ENCODE measurements around the gene ZNF579.

The ZNF579 gene

DNA sequence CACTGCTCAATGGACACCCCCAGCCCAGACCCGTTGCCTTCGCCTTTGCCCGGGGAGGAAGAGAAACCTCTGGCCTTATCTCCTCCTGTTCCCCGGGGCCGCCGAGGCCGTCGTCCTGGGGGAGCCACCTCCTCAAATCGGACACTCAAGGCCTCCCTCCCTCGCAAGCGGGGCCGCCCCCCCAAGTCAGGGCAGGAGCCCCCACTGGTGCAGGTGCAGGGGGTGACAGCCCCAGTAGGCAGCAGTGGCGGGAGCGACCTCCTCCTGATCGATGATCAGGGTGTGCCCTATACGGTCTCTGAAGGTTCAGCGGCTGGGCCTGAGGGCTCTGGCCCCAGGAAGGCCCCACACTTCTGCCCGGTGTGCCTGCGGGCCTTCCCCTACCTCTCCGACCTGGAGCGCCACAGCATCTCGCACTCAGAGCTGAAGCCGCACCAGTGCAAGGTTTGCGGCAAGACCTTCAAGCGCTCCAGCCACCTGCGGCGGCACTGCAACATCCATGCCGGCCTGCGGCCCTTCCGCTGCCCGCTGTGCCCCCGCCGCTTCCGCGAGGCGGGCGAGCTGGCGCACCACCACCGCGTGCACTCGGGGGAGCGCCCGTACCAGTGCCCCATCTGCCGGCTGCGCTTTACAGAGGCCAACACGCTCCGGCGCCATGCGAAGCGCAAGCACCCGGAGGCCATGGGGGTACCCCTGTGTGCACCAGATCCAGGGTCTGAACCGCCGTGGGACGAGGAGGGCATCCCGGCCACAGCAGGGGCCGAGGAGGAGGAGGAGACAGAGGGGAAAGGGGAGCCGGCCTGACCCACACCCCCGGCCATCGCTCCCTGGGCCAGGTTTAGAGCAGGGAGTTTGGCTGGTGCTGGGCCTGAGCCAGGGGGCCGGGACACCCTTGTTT lies 21.7 kb upstream of the ZNF579 start:
- Histone ChIP-seq H3K4me3 (ENCODE audit: insufficient read depth, low read depth, low read length, poor library complexity, severe bottlenecking) (no peak overlapping the region), H3K27ac (ENCODE audit: insufficient read depth, low read length, poor library complexity, severe bottlenecking) (no peak overlapping the region), H3K4me1 (ENCODE audit: control insufficient read depth, insufficient read depth, low read length, poor library complexity, severe bottlenecking) (peaks cover 19% of the 10 kb centered on the region)

DNA sequence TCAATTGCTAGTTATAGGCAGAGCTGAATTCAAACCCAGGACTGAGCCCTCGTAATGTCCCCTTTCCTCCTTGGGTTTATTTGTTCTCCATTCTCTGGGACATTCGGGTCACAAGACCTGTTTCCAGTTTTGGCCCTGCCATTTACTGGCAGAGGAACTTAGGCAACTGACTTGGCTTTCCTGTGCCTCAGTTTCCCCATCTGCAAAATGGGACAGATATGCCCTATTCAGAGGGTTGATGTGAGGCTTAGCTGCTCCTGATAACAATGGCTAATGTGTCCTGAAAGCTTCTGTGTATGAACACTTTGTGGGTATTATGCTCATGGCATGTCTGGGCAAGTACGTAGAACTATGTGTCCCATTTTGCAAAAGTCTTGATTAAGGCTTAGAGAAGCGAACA lies 20.4 kb upstream of the ZNF579 start:
- peak overlapping the region; percentile 92 for H3K27ac ChIP-seq (ENCODE audit: insufficient read depth, low read length, poor library complexity, severe bottlenecking)

More for the DNA sequence above, 21.7 kb upstream of the ZNF579 start:
- no peak for DNase-seq
- H3K9me3 ChIP-seq (ENCODE audit: control insufficient read depth, low read length): no peaks in the 10 kb centered on the region
- H3K27me3 ChIP-seq (replicated peaks; ENCODE audit: control insufficient read depth, insufficient read depth, low read length, poor library complexity, severe bottlenecking): no peaks in the 10 kb centered on the region
- no peaks in the 10 kb centered on the region for H3K36me3 ChIP-seq (ENCODE audit: control insufficient read depth, insufficient read depth, low read length)

GRCh38 chr19:55600662-55601028 lies 20.0 kb upstream of the ZNF579 start:
- no peaks in the 10 kb centered on the region for H3K36me3 ChIP-seq (ENCODE audit: control insufficient read depth, insufficient read depth, low read length)

More for the DNA sequence above, 20.4 kb upstream of the ZNF579 start:
- Histone ChIP-seq H3K9me3 (ENCODE audit: control insufficient read depth, low read length) (no peaks in the 10 kb centered on the region), H3K4me3 (ENCODE audit: insufficient read depth, low read depth, low read length, poor library complexity, severe bottlenecking) (peak overlapping the region; percentile 72), H3K27me3 (replicated peaks; ENCODE audit: control insufficient read depth, insufficient read depth, low read length, poor library complexity, severe bottlenecking) (no peaks in the 10 kb centered on the region), H3K36me3 (ENCODE audit: control insufficient read depth, insufficient read depth, low read length) (no peaks in the 10 kb centered on the region), H3K4me1 (ENCODE audit: control insufficient read depth, insufficient read depth, low read length, poor library complexity, severe bottlenecking) (peaks cover 13% of the 10 kb centered on the region)
- no peak for DNase-seq

DNA sequence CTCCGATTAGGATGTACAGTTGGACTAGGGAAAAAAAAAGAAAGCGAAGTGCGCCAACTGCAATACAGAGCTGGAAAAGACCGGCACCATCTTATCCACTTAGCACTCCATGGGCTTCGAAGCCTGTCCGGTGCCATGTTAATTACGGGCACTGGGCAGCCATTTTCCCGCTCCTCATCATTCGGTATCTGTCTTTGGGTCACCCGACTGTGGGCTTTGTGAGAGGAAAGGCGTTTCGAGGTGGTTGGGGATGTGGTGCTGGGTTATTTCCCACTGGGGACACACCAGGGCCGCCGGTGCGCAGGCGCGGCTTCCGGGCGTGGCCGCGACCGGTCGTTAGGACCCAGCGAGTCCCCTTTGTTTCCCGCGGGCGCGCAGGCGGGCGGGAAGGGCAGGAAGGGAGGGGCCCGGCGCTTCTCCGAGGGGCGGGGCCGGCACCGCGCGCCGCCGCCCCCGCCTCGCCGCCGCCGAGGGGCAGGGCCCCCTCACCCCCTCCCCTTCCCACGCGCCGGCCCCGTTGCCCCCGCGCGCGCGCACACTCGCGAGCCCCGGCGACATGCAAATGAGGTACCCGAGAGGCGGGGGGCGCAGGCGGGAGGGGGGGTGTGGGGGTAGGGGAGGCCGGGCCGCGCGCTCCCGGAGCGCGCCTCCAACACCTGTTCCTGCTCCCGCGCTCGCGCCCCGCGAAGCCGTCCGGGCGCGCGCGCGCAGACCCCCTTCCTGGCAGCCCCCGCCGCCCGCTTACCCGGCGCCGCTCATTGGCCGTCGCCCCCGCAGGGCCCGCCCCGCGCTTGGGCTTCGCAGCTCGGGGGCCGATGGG lies 19.4 kb upstream of the ZNF579 start, which contains the start of gene ZNF524:
TSS of gene ZNF524 (plus strand) at position 447 of the 820 bp plus-strand sequence. CDS start 1,825 bp downstream, outside the sequence.
- Histone ChIP-seq H3K27me3 (replicated peaks; ENCODE audit: control insufficient read depth, insufficient read depth, low read length, poor library complexity, severe bottlenecking) (no peaks in the 10 kb centered on the region), H3K9me3 (ENCODE audit: control insufficient read depth, low read length) (no peaks in the 10 kb centered on the region), H3K27ac (ENCODE audit: insufficient read depth, low read length, poor library complexity, severe bottlenecking) (peak within 1 kb of the TSS; percentile 92), H3K36me3 (ENCODE audit: control insufficient read depth, insufficient read depth, low read length) (peaks cover 5% of the 10 kb centered on the region), H3K4me1 (ENCODE audit: control insufficient read depth, insufficient read depth, low read length, poor library complexity, severe bottlenecking) (peaks cover 13% of the 10 kb centered on the region), H3K4me3 (ENCODE audit: insufficient read depth, low read depth, low read length, poor library complexity, severe bottlenecking) (peak within 1 kb of the TSS; percentile 72)
- DNase-seq: peak; percentile 70 to 84 (median 79)

More at GRCh38 chr19:55600662-55601028, 20.0 kb upstream of the ZNF579 start:
- Histone ChIP-seq H3K9me3 (ENCODE audit: control insufficient read depth, low read length) (no peaks in the 10 kb centered on the region), H3K27me3 (replicated peaks; ENCODE audit: control insufficient read depth, insufficient read depth, low read length, poor library complexity, severe bottlenecking) (no peaks in the 10 kb centered on the region), H3K4me1 (ENCODE audit: control insufficient read depth, insufficient read depth, low read length, poor library complexity, severe bottlenecking) (peaks cover 13% of the 10 kb centered on the region), H3K4me3 (ENCODE audit: insufficient read depth, low read depth, low read length, poor library complexity, severe bottlenecking) (peak overlapping the region; percentile 72), H3K27ac (ENCODE audit: insufficient read depth, low read length, poor library complexity, severe bottlenecking) (peak overlapping the region; percentile 92)
- DNase-seq: no peak

DNA sequence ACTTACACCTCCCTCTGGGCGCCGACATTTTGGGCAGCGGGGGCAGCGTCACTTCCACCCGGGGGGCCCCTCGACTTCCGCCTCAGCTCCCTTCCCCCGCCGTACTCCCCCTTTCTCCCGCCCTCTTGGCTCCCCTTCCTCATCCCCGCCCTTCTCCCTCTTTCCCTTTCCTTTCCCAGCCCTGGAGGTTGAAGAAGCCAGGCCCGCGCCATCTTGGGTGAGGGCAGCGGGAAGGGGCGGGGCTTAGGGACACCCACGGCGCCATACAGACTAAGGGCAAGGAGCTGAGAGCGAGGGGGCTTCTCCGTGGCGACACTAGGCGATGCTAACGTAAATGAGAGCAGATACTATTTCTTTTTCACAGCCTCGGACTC lies 18.8 kb upstream of the ZNF579 start, which contains the start of gene FIZ1:
TSS of gene FIZ1 (minus strand) at position 50 of the 374 bp plus-strand sequence. CDS start 1,652 bp downstream, outside the sequence.
- Histone ChIP-seq H3K27me3 (replicated peaks; ENCODE audit: control insufficient read depth, insufficient read depth, low read length, poor library complexity, severe bottlenecking) (no peaks in the 10 kb centered on the region), H3K27ac (ENCODE audit: insufficient read depth, low read length, poor library complexity, severe bottlenecking) (peak within 1 kb of the TSS; percentile 92), H3K4me3 (ENCODE audit: insufficient read depth, low read depth, low read length, poor library complexity, severe bottlenecking) (peak within 1 kb of the TSS; percentile 72), H3K4me1 (ENCODE audit: control insufficient read depth, insufficient read depth, low read length, poor library complexity, severe bottlenecking) (peaks cover 8% of the 10 kb centered on the region), H3K36me3 (ENCODE audit: control insufficient read depth, insufficient read depth, low read length) (peaks cover 10% of the 10 kb centered on the region), H3K9me3 (ENCODE audit: control insufficient read depth, low read length) (no peaks in the 10 kb centered on the region)
- DNase-seq: peak; percentile 90 to 96 (median 95)

DNA sequence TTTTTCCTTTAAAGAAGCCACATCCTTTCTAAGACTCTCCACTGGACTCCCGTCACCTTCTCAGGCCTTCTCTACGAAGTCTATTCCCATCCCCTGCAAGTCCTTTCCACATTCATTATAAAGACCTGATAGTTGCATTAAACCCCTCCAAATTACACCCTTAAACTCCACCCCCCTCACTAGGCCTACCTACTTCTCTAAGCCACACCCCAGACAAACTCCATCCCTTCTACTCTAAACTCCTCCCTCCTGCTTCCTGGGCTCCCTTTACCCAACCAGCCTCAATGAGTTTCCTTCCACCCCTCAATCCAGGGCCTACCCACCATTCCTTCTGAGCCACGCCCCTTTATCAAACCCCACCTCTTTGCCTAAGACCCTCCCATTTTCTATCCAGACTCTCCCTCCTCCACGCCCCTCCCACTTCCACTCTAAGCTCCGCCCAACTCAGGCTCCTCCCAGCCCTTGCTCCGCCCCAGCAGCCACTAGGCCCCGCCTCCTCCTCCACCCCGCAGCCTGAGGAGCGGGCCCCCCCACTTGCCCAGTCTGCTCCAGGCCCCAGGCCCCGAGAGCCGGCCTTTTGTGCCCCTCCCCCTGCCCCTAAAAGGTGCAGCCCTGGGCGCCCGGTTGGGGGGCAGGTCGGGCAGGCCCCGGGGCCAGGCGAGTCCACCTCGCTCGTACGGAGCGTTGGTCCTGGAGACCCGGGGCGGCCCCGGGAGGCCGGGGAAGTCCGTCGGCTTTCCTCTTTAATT lies 18.2 kb upstream of the ZNF579 start:
- H3K4me3 ChIP-seq (ENCODE audit: insufficient read depth, low read depth, low read length, poor library complexity, severe bottlenecking): peak overlapping the region; percentile 72
- H3K27ac ChIP-seq (ENCODE audit: insufficient read depth, low read length, poor library complexity, severe bottlenecking): peak overlapping the region; percentile 92
- peaks cover 10% of the 10 kb centered on the region for H3K36me3 ChIP-seq (ENCODE audit: control insufficient read depth, insufficient read depth, low read length)

DNA sequence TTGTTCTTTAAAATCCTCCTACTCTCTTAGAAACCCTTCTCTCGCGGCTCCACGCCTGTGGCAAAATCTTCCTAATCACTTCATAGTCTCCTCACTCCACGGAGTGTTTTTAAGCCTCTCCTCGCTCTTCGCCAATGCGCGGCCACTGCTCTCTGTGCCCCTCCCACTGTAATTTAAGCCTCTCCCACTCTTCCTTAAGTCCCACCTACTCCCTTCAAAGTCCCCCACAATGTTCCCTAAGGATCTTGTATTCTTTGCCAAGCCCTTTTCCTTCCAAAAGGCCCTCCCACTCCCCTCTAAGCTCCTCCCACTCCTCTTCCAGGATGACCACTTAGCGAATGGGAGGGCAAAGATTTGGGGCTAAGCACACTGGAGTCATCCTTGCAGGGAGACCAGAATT lies 17.4 kb upstream of the ZNF579 start:
- Histone ChIP-seq H3K36me3 (ENCODE audit: control insufficient read depth, insufficient read depth, low read length) (peaks cover 10% of the 10 kb centered on the region), H3K27ac (ENCODE audit: insufficient read depth, low read length, poor library complexity, severe bottlenecking) (no peak overlapping the region), H3K4me3 (ENCODE audit: insufficient read depth, low read depth, low read length, poor library complexity, severe bottlenecking) (no peak overlapping the region), H3K27me3 (replicated peaks; ENCODE audit: control insufficient read depth, insufficient read depth, low read length, poor library complexity, severe bottlenecking) (no peaks in the 10 kb centered on the region), H3K4me1 (ENCODE audit: control insufficient read depth, insufficient read depth, low read length, poor library complexity, severe bottlenecking) (peaks cover 7% of the 10 kb centered on the region), H3K9me3 (ENCODE audit: control insufficient read depth, low read length) (no peaks in the 10 kb centered on the region)
- DNase-seq: no peak

More for the DNA sequence above, 18.2 kb upstream of the ZNF579 start:
- H3K9me3 ChIP-seq (ENCODE audit: control insufficient read depth, low read length): no peaks in the 10 kb centered on the region
- H3K27me3 ChIP-seq (replicated peaks; ENCODE audit: control insufficient read depth, insufficient read depth, low read length, poor library complexity, severe bottlenecking): no peaks in the 10 kb centered on the region
- peaks cover 7% of the 10 kb centered on the region for H3K4me1 ChIP-seq (ENCODE audit: control insufficient read depth, insufficient read depth, low read length, poor library complexity, severe bottlenecking)
- peak; percentile 87 to 91 (median 89) for DNase-seq

DNA sequence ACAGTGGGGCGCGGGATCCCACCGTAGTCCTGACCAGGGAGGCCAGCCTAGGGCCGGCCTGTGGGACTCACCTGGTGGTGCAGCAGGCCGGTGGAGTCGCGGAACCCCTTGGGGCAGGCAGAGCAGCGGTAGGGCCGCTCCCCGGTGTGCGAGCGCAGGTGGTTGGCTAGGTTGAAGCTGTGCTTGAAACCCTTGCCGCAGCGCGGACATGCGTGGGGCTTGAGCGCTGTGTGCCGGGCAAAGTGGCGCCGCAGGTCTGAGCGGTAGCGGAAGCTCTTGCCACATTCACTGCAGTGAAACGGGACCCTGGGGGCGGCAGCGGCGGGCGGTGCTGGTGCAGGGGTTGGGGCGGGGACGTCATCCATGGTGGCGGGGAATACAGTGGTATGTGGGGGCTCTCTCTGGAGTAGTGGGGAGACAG lies 16.9 kb upstream of the ZNF579 start:
- Histone ChIP-seq H3K4me3 (ENCODE audit: insufficient read depth, low read depth, low read length, poor library complexity, severe bottlenecking) (no peak overlapping the region), H3K27me3 (replicated peaks; ENCODE audit: control insufficient read depth, insufficient read depth, low read length, poor library complexity, severe bottlenecking) (no peaks in the 10 kb centered on the region), H3K27ac (ENCODE audit: insufficient read depth, low read length, poor library complexity, severe bottlenecking) (no peak overlapping the region), H3K9me3 (ENCODE audit: control insufficient read depth, low read length) (no peaks in the 10 kb centered on the region), H3K4me1 (ENCODE audit: control insufficient read depth, insufficient read depth, low read length, poor library complexity, severe bottlenecking) (peaks cover 7% of the 10 kb centered on the region), H3K36me3 (ENCODE audit: control insufficient read depth, insufficient read depth, low read length) (peaks cover 10% of the 10 kb centered on the region)
- DNase-seq: no peak

DNA sequence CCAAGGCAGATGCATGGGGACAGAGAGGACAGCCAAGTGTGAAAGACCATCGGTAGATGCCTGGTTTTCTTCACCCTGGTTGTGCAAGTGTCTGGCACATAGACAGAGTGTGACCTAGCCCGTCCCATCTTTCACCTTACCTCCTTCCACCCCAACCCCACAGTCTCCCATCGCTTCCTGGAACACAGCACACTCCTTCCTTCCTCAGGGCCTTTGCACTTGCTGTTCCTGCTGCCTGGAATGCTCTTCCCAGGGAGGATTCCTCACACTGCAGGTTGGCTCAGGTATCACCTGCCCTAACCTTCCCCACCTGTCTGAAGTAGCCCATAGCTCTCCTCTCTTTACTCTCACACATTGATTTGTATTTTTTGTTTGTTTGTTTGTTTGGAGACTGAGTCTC lies 15.7 kb upstream of the ZNF579 start:
- no peaks in the 10 kb centered on the region for H3K27me3 ChIP-seq (replicated peaks; ENCODE audit: control insufficient read depth, insufficient read depth, low read length, poor library complexity, severe bottlenecking)
- peaks cover 10% of the 10 kb centered on the region for H3K36me3 ChIP-seq (ENCODE audit: control insufficient read depth, insufficient read depth, low read length)
- peaks cover 7% of the 10 kb centered on the region for H3K4me1 ChIP-seq (ENCODE audit: control insufficient read depth, insufficient read depth, low read length, poor library complexity, severe bottlenecking)
- no peak overlapping the region for H3K27ac ChIP-seq (ENCODE audit: insufficient read depth, low read length, poor library complexity, severe bottlenecking)
- no peak for DNase-seq
- H3K9me3 ChIP-seq (ENCODE audit: control insufficient read depth, low read length): no peaks in the 10 kb centered on the region
- H3K4me3 ChIP-seq (ENCODE audit: insufficient read depth, low read depth, low read length, poor library complexity, severe bottlenecking): no peak overlapping the region
